ES-I3 (cell line): ENCODE results near the gene MAP1B.

Source experiments
- H3K36me3 ChIP-seq: 2 replicates; pipeline ENCODE4 v1.6.1; 2013; ENCODE audit warnings: mild to moderate bottlenecking, low read length, control low read depth, moderate library complexity; ENCODE audit not compliant: insufficient read depth
- H3K4me1 ChIP-seq: 2 replicates; pipeline ENCODE4 v1.6.1; 2013; ENCODE audit warnings: mild to moderate bottlenecking, control low read depth, low read length; ENCODE audit not compliant: insufficient read depth
- H3K9ac ChIP-seq: 2 replicates; pipeline ENCODE4 v1.6.1; 2013; ENCODE audit warnings: low read depth, mild to moderate bottlenecking, low read length, moderate library complexity
- H3K9me3 ChIP-seq: 2 replicates; pipeline ENCODE4 v1.6.1; 2013; ENCODE audit warnings: mild to moderate bottlenecking, low read length, moderate library complexity; ENCODE audit not compliant: control insufficient read depth, insufficient read depth

The MAP1B gene

GRCh38 chr5:72246954-72247442, 139.7 kb downstream of the MAP1B start:
- no peak overlapping the region for H3K9ac ChIP-seq
- peaks cover 18% of the 10 kb centered on the region for H3K4me1 ChIP-seq
- H3K9me3 ChIP-seq = no peaks in the 10 kb centered on the region
- H3K36me3 ChIP-seq = no peaks in the 10 kb centered on the region

GRCh38 chr5:72248410-72248981, 141.2 kb downstream of the MAP1B start:
- H3K9ac ChIP-seq = no peak overlapping the region

GRCh38 chr5:72251386-72251785, 144.1 kb downstream of the MAP1B start:
- H3K36me3 ChIP-seq = no peaks in the 10 kb centered on the region
- H3K9me3 ChIP-seq = no peaks in the 10 kb centered on the region
- no peak overlapping the region for H3K9ac ChIP-seq
- H3K4me1 ChIP-seq = peaks cover 9% of the 10 kb centered on the region

More at GRCh38 chr5:72248410-72248981, 141.2 kb downstream of the MAP1B start:
- no peaks in the 10 kb centered on the region for H3K9me3 ChIP-seq
- H3K36me3 ChIP-seq = no peaks in the 10 kb centered on the region
- peaks cover 12% of the 10 kb centered on the region for H3K4me1 ChIP-seq

GRCh38 chr5:72252008-72252407, 144.7 kb downstream of the MAP1B start:
- Histone ChIP-seq H3K9me3 (no peaks in the 10 kb centered on the region), H3K36me3 (no peaks in the 10 kb centered on the region), H3K9ac (no peak overlapping the region), H3K4me1 (peaks cover 9% of the 10 kb centered on the region)

GRCh38 chr5:72252574-72253155, 145.4 kb downstream of the MAP1B start:
- peaks cover 9% of the 10 kb centered on the region for H3K4me1 ChIP-seq
- no peaks in the 10 kb centered on the region for H3K36me3 ChIP-seq
- H3K9ac ChIP-seq = no peak overlapping the region
- H3K9me3 ChIP-seq = no peaks in the 10 kb centered on the region

GRCh38 chr5:72255237-72255636, 148.0 kb downstream of the MAP1B start:
- no peak overlapping the region for H3K9ac ChIP-seq
- H3K36me3 ChIP-seq = no peaks in the 10 kb centered on the region
- H3K4me1 ChIP-seq = no peaks in the 10 kb centered on the region
- no peaks in the 10 kb centered on the region for H3K9me3 ChIP-seq

- H3K9ac ChIP-seq = no peak overlapping the region
- no peaks in the 10 kb centered on the region for H3K36me3 ChIP-seq
- H3K4me1 ChIP-seq = no peaks in the 10 kb centered on the region
- H3K9me3 ChIP-seq = no peaks in the 10 kb centered on the region
Measured at GRCh38 chr5:72255670-72256069, 148.4 kb downstream of the MAP1B start.

- no peaks in the 10 kb centered on the region for H3K4me1 ChIP-seq
- no peaks in the 10 kb centered on the region for H3K9me3 ChIP-seq
- no peaks in the 10 kb centered on the region for H3K36me3 ChIP-seq
- H3K9ac ChIP-seq = no peak overlapping the region
Measured at GRCh38 chr5:72256536-72256935, 149.3 kb downstream of the MAP1B start.
